Endometrial microvascular endothelial cells (primary cell): ENCODE results near the gene GALNT8. TPM values are rescaled to one million over a fixed set of nuclear protein-coding genes. Genes with fewer than 3 reads are reported as not detected.
"Not testable (repeated sequence)": the region's sequence is repeated elsewhere in the genome, so short reads cannot be mapped to it uniquely, and the experiment has no call there.

Experiments
- in situ Hi-C: cut with HindIII; loops from 2 replicates; pipeline ENCODE4 v1.10.0; 2017; ENCODE audit warnings: low sequenced_read_pairs, low pct_unique_long_range_greater_than_20kb; ENCODE audit errors: inconsistent ontology term
- total RNA-seq: library from RNA; depleted of rRNA; stranded (reverse); fragments of >200 nt; gene quantifications from one replicate; pipeline ENCODE4 v1.2.3, GENCODE V29; 2015; ENCODE audit errors: inconsistent ontology term

GALNT8 gene
- total RNA-seq: not detected

- in situ Hi-C loops: no loop called here
Observed at GRCh38 chr12:4719821-4720636, at the start of gene GALNT8. Gene GALNT8 (plus strand): TSS chr12:4720400. CDS start chr12:4720678, 278 bp downstream.

GRCh38 chr12:4679711-4680110, 40.5 kb upstream of the GALNT8 start:
- in situ Hi-C loops: no loop called here

- in situ Hi-C loops: no loop called here
Observed at GRCh38 chr12:4681732-4682131, 38.5 kb upstream of the GALNT8 start.

- in situ Hi-C loops: no loop called here
Observed at GRCh38 chr12:4685317-4685716, 34.9 kb upstream of the GALNT8 start.

- in situ Hi-C loops: no loop called here
Observed at GRCh38 chr12:4690760-4691159, 29.4 kb upstream of the GALNT8 start.

- in situ Hi-C loops: no loop called here
Observed at GRCh38 chr12:4700621-4701026, 19.6 kb upstream of the GALNT8 start.

- in situ Hi-C loops: no loop called here
Observed at GRCh38 chr12:4701395-4702190, 18.6 kb upstream of the GALNT8 start.

- in situ Hi-C loops: no loop called here
Observed at GRCh38 chr12:4703676-4704075, 16.5 kb upstream of the GALNT8 start.

GRCh38 chr12:4705824-4706223, 14.4 kb upstream of the GALNT8 start:
- in situ Hi-C loops: no loop called here

- in situ Hi-C loops: no loop called here
Observed at GRCh38 chr12:4707306-4707705, 12.9 kb upstream of the GALNT8 start.

GRCh38 chr12:4710113-4710512, 10.1 kb upstream of the GALNT8 start:
- in situ Hi-C loops: no loop called here

GRCh38 chr12:4714879-4715278, 5.3 kb upstream of the GALNT8 start:
- in situ Hi-C loops: no loop called here

GRCh38 chr12:4717806-4718205, 2.4 kb upstream of the GALNT8 start:
- in situ Hi-C loops: no loop called here

GRCh38 chr12:4720637-4720995, 416 bp downstream of the GALNT8 start:
- in situ Hi-C loops: no loop called here

GRCh38 chr12:4721587-4721986, 1.4 kb downstream of the GALNT8 start:
- in situ Hi-C loops: not testable (repeated sequence)

- in situ Hi-C loops: no loop called here
Observed at GRCh38 chr12:4723226-4723625, 3.0 kb downstream of the GALNT8 start.

- in situ Hi-C loops: no loop called here
Observed at GRCh38 chr12:4725057-4725456, 4.9 kb downstream of the GALNT8 start.

- in situ Hi-C loops: no loop called here
Observed at GRCh38 chr12:4734625-4735340, 14.6 kb downstream of the GALNT8 start.

- in situ Hi-C loops: no loop called here
Observed at GRCh38 chr12:4736091-4736490, 15.9 kb downstream of the GALNT8 start.

GRCh38 chr12:4738541-4738940, 18.3 kb downstream of the GALNT8 start:
- in situ Hi-C loops: no loop called here
